Measurements from ENCODE around the gene NLRC3.

DNA sequence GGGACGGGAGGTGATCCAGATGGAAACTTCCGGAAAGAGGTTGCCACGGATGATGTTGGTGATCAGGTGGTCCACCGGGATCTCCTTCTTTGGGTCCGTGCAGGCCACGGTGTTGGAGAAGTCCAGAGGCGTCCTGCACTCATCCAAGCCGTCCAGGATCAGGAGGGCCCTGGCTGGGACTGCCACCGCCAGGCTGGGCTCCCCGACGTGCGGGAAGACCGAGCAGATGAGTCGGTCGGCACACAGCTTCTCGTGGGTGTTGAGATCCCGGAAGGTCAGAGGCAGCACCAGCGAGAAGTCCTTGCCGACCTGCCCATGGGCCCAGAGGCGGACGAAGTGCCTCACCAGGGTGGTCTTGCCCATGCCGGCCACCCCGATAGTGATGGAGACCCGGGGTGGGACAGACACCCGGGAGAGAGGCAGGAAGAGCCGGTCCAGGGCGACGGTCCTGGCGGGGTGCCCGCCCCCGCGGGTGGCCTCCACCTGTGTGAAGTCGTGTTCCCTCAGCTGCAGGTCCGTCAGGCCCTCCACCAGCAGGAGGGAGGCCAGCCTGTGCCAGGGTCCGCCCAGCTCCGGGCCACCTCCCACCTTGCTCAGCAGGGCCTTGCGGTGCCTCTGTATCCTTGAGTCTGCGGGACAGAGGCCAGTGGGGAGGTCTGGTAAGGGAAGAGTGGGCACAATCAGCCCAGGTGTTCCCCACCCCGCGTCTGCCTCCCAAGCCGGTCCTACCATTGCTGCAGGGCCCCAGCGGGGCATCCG, 12.9 kb downstream of the NLRC3 start:
- no peak for TF ChIP-seq SUZ12 (IDR thresholded peaks at IDR 0.05; ENCODE audit: extremely low read depth, insufficient read depth, insufficient read length)
- no peak for TF ChIP-seq ZNF274 (IDR thresholded peaks at IDR 0.05; ENCODE audit: low read depth, low read length)
